Stimulated activated CD4-positive, alpha-beta T cell treated with anti-CD3 and anti-CD28 coated beads, Interleukin-12 subunit alpha, Interleukin-12 subunit beta, amount 100 ng/mL, for 24 hours (primary cell): ENCODE data around the gene ATOH8.

Experiments
- DNase-seq, 2 experiments: peaks; one replicate each; pipeline ENCODE4 v3.0.0-alpha.2; 2020; ENCODE audit warnings: low read depth in 2 of 2

The ATOH8 gene

GRCh38 chr2:85802354-85803103 is 48.7 kb downstream of the ATOH8 start:
- no peak for DNase-seq

GRCh38 chr2:85803704-85804425 is 50.1 kb downstream of the ATOH8 start:
- no peak for DNase-seq

- no peak for DNase-seq
Measured at GRCh38 chr2:85804583-85804982, 50.8 kb downstream of the ATOH8 start.

GRCh38 chr2:85806358-85807118 is 52.7 kb downstream of the ATOH8 start:
- no peak for DNase-seq

GRCh38 chr2:85807756-85808155 is 54.0 kb downstream of the ATOH8 start:
- no peak for DNase-seq

GRCh38 chr2:85810371-85811179 is 56.8 kb downstream of the ATOH8 start:
- no peak for DNase-seq

- no peak for DNase-seq
Measured at GRCh38 chr2:85811180-85812093, 57.6 kb downstream of the ATOH8 start.

- DNase-seq, result no peak
Measured at GRCh38 chr2:85812094-85812735, 58.4 kb downstream of the ATOH8 start.

- no peak for DNase-seq
Measured at GRCh38 chr2:85813211-85813981, 59.6 kb downstream of the ATOH8 start.

- DNase-seq, result peak; percentile 53 to 81
Measured at GRCh38 chr2:85813982-85814801, 60.4 kb downstream of the ATOH8 start.

GRCh38 chr2:85814802-85815550 is 61.2 kb downstream of the ATOH8 start:
- DNase-seq, result no peak

- no peak for DNase-seq
Measured at GRCh38 chr2:85819811-85820510, 66.2 kb downstream of the ATOH8 start.

GRCh38 chr2:85822766-85823165 is 69.0 kb downstream of the ATOH8 start:
- DNase-seq, result no peak

GRCh38 chr2:85823951-85824350 is 70.2 kb downstream of the ATOH8 start:
- no peak for DNase-seq

GRCh38 chr2:85826990-85827878 is 73.4 kb downstream of the ATOH8 start:
- DNase-seq, result peak; percentile 58 to 74
